Measurements from ENCODE around the gene SKAP2.

Gene SKAP2

DNA sequence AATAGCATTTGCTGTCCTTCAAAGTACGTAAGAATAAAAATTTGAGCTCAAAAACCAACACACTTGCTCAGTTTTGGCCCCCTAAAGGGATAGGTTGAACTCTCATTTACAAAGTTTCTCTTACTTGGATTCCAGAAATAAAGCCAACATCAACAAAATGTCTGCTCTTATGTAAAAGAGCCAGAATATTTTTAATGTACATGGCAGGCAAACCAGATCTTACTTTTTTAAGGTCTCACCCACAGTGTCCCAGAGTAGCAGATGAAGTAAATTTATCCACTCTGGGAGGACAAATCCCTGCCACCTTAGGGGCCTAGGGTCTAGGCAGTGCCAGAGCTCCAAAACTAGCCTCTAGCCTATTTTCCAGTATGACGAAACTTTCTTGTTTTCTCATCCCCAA, 159.6 kb downstream of the SKAP2 start:
- TF ChIP-seq, protein P1, sequence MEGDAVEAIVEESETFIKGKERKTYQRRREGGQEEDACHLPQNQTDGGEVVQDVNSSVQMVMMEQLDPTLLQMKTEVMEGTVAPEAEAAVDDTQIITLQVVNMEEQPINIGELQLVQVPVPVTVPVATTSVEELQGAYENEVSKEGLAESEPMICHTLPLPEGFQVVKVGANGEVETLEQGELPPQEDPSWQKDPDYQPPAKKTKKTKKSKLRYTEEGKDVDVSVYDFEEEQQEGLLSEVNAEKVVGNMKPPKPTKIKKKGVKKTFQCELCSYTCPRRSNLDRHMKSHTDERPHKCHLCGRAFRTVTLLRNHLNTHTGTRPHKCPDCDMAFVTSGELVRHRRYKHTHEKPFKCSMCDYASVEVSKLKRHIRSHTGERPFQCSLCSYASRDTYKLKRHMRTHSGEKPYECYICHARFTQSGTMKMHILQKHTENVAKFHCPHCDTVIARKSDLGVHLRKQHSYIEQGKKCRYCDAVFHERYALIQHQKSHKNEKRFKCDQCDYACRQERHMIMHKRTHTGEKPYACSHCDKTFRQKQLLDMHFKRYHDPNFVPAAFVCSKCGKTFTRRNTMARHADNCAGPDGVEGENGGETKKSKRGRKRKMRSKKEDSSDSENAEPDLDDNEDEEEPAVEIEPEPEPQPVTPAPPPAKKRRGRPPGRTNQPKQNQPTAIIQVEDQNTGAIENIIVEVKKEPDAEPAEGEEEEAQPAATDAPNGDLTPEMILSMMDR (IDR thresholded peaks at IDR 0.05; ENCODE audit: extremely low read depth, missing control alignments), result no peak
- no peak for DNase-seq (ENCODE audit: low spot score)

DNA sequence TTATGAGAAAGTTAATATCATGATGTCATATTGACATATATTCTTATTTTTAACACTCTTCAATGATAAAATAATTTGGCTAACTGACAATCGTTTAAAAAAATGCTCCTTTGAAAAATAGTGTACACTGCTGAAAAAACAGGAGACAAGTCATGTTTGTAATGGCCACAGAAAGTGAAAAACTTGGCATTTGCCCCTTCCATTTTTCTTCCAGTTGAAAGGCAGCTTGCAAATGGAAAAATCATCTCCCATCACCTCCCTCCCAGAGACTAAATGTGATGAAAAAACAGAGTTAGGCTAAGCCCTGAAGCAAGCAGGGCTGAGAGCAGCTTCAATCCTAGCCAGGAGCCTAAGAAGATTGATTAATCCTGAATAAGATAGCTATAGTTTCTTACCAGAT, 160.4 kb downstream of the SKAP2 start:
- TF ChIP-seq, protein P1 (IDR thresholded peaks at IDR 0.05; ENCODE audit: extremely low read depth, missing control alignments), result no peak
- no peak for DNase-seq (ENCODE audit: low spot score)

DNA sequence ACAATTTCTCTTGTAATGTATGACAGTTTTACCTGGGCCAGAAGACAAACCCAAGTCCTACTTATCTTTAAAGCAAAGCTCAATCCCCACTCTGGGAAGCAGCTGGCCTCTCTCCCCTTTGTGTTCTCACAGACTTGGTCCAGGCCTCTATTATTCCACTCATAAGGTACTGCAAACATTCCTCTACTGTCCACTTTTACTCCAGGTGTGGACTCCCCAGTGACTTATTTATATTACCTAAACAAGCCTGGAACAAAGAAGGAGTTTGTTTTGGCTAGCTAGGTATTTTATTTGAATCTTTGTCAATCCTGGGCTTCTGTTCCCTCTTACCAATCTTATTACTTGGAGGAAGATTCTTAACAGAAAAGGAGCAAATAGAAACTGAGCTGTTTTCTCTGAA, 163.5 kb downstream of the SKAP2 start:
- DNase-seq (ENCODE audit: low spot score), result no peak
- TF ChIP-seq, protein P1 (IDR thresholded peaks at IDR 0.05; ENCODE audit: extremely low read depth, missing control alignments), result no peak

DNA sequence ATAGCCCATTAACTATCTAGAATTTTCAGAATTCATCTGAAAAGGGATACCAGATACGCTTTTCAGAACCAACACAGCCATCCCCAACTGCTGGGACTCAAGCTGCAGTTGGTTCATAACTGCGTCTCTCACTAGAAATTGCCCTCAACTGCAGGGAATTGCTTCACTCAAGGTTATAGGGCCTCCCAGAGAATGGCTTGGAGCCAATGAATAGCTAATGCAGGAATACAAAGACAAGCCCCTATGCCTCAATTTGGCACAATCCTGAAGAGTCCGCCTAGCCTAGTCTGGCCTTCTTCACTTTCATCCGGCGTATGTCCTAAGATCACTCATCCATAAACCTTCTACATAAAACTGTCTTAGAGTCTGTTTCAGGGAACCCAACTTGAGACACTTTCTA, 164.0 kb downstream of the SKAP2 start:
- TF ChIP-seq, protein P1 (IDR thresholded peaks at IDR 0.05; ENCODE audit: extremely low read depth, missing control alignments), result no peak
- no peak for DNase-seq (ENCODE audit: low spot score)

DNA sequence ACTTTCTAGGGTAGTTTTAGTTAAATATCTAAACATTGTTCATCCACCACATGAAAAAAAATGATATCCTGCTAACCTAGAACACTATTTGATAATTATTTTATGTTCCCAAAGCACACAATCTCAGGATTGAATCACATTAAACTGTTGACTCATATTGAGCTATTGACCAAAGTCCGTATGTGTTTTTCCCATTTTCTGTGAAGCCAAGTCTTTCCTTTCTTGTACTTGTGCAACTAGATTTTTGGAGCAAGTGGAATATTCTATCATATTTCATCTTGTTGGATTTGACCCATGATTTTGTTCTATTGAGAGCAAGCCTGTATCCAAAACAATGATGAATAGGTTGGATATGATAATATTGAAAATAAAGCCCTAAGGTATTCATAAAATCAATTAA, 164.6 kb downstream of the SKAP2 start:
- no peak for DNase-seq (ENCODE audit: low spot score)

DNA sequence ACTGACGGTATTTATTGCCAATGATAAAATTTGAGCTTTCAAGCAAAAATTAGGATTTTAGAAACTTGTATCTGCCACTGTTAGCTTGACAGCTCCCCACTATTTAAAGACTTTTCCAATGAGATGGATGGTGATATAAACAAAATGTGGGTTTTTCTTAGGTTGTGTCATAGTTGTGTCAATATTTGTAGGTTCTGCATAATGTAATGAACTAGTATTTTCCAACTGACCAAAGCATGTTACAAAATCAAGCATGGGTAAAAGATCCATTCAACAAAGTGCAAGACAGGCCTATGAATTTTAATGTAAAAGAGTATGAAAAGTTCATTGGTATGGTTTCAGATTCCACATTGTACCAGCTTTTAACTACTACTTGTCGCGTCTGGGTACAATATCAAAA, 165.6 kb downstream of the SKAP2 start:
- TF ChIP-seq, protein P1 (IDR thresholded peaks at IDR 0.05; ENCODE audit: extremely low read depth, missing control alignments), result no peak
- DNase-seq (ENCODE audit: low spot score), result no peak

More for the DNA sequence above, 164.6 kb downstream of the SKAP2 start:
- TF ChIP-seq, protein P1 (IDR thresholded peaks at IDR 0.05; ENCODE audit: extremely low read depth, missing control alignments), result no peak

DNA sequence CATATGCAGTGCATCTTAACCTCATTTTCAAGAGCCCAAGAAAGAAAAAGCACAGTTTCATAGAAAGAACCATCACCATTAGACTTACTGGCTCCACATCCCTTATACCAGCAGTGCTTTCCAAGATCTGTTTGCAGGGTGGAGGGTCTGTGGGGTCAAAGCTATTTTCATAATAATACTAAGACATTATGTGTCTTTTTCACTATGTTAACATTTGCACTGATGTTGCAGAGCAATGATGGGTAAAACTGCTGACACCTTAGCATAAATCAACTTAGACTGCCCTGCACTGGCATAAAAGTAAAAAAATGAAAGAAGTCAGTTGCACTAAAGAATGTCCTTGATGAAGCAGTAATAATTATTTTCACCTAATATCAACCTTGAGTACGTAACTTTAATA, 166.2 kb downstream of the SKAP2 start:
- DNase-seq (ENCODE audit: low spot score), result no peak
- TF ChIP-seq, protein P1 (IDR thresholded peaks at IDR 0.05; ENCODE audit: extremely low read depth, missing control alignments), result no peak

Measured in GM20000 (cell line).